Activated T-cell treated with anti-CD3 and anti-CD28 coated beads for 4 hours (primary cell): ENCODE measurements around the gene KATNAL1.
"Not testable (repeated sequence)": the region's sequence is repeated elsewhere in the genome, so short reads cannot be mapped to it uniquely, and the experiment has no call there.

Experiments used
- DNase-seq: peaks from one replicate; pipeline ENCODE4 v3.0.0-alpha.2; 2020

KATNAL1 gene

GRCh38 chr13:30204564-30204963, 102.8 kb downstream of the KATNAL1 start:
- DNase-seq = no peak

- no peak for DNase-seq
Observed at GRCh38 chr13:30196025-30196424, 111.3 kb downstream of the KATNAL1 start.

GRCh38 chr13:30194906-30195305, 112.4 kb downstream of the KATNAL1 start:
- no peak for DNase-seq

GRCh38 chr13:30193279-30194234, 113.8 kb downstream of the KATNAL1 start:
- DNase-seq = no peak

- no peak for DNase-seq
Observed at GRCh38 chr13:30192320-30193093, 114.8 kb downstream of the KATNAL1 start.

- no peak for DNase-seq
Observed at GRCh38 chr13:30191491-30192100, 115.8 kb downstream of the KATNAL1 start.

- no peak for DNase-seq
Observed at GRCh38 chr13:30186634-30187415, 120.5 kb downstream of the KATNAL1 start.

- no peak for DNase-seq
Observed at GRCh38 chr13:30181888-30182651, 125.3 kb downstream of the KATNAL1 start.

GRCh38 chr13:30179597-30180276, 127.6 kb downstream of the KATNAL1 start:
- no peak for DNase-seq

- no peak for DNase-seq
Observed at GRCh38 chr13:30178976-30179375, 128.4 kb downstream of the KATNAL1 start.

GRCh38 chr13:30175166-30175565, 132.2 kb downstream of the KATNAL1 start:
- no peak for DNase-seq

- not testable (repeated sequence) for DNase-seq
Observed at GRCh38 chr13:30174250-30174649, 133.1 kb downstream of the KATNAL1 start.

GRCh38 chr13:30173303-30173610, 134.1 kb downstream of the KATNAL1 start:
- DNase-seq = no peak

GRCh38 chr13:30172593-30173302, 134.6 kb downstream of the KATNAL1 start:
- DNase-seq = no peak

GRCh38 chr13:30170569-30170968, 136.8 kb downstream of the KATNAL1 start:
- DNase-seq = no peak

GRCh38 chr13:30169442-30169841, 137.9 kb downstream of the KATNAL1 start:
- no peak for DNase-seq

GRCh38 chr13:30165796-30166195, 141.6 kb downstream of the KATNAL1 start:
- DNase-seq = no peak

GRCh38 chr13:30165071-30165470, 142.3 kb downstream of the KATNAL1 start:
- DNase-seq = no peak

- DNase-seq = no peak
Observed at GRCh38 chr13:30164146-30164545, 143.2 kb downstream of the KATNAL1 start.

GRCh38 chr13:30163441-30163840, 143.9 kb downstream of the KATNAL1 start:
- no peak for DNase-seq

GRCh38 chr13:30159446-30159839, 147.9 kb downstream of the KATNAL1 start:
- DNase-seq = no peak
